Body of pancreas (tissue), 4 donors: ENCODE results near the gene SMOC2.

Experiments
- POLR2A ChIP-seq, 3 donors: fragments of 450-650 bp; IDR thresholded peaks; one replicate each; pipeline ENCODE4 v1.6.1; 2016; ENCODE audit warnings: antibody characterized with exemption in 3 of 3, mild to moderate bottlenecking in 2 of 3
- TF ChIP-seq, protein P1 (sequence below), 7 experiments: fragments of 450-650 bp in 4 of 7; fragments of 200-600 bp in 3 of 7; sonication (generic) in 3 of 7; IDR thresholded peaks; one replicate each; pipeline ENCODE4 v1.5.1; 2016 to 2019; ENCODE audit warnings: antibody characterized with exemption in 7 of 7

DNA sequence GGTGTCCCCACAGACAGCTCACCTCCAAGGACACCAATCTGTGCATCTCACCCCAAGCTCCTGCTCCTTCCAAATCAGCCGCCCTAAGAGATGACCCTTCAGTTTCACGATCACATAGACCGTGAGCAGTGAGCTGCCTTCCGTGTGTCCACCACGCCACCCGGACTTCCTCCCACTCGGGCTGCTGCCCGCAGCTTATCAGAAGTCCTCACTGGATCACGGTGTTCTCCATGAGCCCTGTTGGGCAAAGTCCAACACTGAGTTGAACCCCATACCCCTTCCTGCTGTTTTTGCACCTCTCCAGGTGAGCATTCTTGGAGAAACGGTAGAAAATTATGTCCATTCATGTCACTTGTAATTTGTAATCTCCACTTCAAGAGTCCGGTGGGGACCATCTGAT, 234.4 kb downstream of the SMOC2 start:
- TF ChIP-seq, protein P1, sequence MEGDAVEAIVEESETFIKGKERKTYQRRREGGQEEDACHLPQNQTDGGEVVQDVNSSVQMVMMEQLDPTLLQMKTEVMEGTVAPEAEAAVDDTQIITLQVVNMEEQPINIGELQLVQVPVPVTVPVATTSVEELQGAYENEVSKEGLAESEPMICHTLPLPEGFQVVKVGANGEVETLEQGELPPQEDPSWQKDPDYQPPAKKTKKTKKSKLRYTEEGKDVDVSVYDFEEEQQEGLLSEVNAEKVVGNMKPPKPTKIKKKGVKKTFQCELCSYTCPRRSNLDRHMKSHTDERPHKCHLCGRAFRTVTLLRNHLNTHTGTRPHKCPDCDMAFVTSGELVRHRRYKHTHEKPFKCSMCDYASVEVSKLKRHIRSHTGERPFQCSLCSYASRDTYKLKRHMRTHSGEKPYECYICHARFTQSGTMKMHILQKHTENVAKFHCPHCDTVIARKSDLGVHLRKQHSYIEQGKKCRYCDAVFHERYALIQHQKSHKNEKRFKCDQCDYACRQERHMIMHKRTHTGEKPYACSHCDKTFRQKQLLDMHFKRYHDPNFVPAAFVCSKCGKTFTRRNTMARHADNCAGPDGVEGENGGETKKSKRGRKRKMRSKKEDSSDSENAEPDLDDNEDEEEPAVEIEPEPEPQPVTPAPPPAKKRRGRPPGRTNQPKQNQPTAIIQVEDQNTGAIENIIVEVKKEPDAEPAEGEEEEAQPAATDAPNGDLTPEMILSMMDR (IDR thresholded peaks at IDR 0.05): no peak
- TF ChIP-seq POLR2A (IDR thresholded peaks at IDR 0.05): no peak
